ENCODE data around the gene CNBP.

Gene CNBP

GRCh38 chr3:129128357-129129155 is 55.1 kb downstream of the CNBP start:
- no peak overlapping the region for H3K4me3 ChIP-seq (ENCODE audit: control insufficient read depth, low read depth, low read length)
- DNase-seq (ENCODE audit: low read depth) = no peak
- no peak for TF ChIP-seq CTCF (conservative IDR thresholded peaks at IDR 0.05; ENCODE audit: control insufficient read depth, insufficient read depth, low read depth, low read length)

- no peak for TF ChIP-seq CTCF (conservative IDR thresholded peaks at IDR 0.05; ENCODE audit: control insufficient read depth, insufficient read depth, low read depth, low read length)
- H3K4me3 ChIP-seq (ENCODE audit: control insufficient read depth, low read depth, low read length) = no peak overlapping the region
- no peak for DNase-seq (ENCODE audit: low read depth)
Observed at GRCh38 chr3:129126726-129127280, 56.9 kb downstream of the CNBP start.

DNA sequence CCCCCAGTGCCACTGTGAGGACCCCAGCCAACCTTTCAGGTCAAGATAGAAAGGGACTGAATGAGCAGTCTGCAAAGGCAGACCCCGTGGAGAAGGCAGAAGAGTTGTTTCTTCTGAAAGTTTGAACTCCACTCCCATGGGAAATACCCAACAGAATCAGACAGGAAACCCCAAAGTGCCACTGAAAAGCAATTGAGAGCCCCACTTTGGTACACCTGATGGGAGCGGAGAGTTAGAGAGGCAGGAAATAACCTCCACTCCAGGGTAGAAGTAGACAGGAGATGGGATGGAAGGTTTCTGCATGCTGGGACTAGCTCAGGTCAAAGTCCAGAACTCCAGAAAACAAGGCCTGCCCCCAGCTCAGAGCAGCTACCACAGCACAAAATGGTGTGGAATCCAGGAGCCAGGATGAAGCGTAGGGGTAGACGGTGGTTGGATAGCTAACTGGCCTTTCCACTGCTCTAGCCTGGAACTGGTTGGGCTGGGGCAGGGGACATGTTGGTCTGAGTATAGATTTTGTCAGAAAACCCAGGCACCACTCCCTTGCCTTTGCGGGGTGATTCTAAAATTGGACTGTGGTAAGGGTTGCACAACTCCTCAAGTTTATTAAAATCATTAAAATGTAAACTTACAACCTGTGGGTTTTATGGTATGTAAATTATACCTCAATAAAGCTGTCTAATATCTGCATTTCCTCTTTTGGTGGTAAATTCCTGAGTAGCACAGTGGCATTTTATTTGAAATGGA is 60.2 kb downstream of the CNBP start:
- no peak for TF ChIP-seq CTCF (conservative IDR thresholded peaks at IDR 0.05; ENCODE audit: control insufficient read depth, insufficient read depth, low read depth, low read length)
- peak; percentile 21 for DNase-seq (ENCODE audit: low read depth)
- H3K4me3 ChIP-seq (ENCODE audit: control insufficient read depth, low read depth, low read length) = no peak overlapping the region

- no peak overlapping the region for H3K4me3 ChIP-seq (ENCODE audit: control insufficient read depth, low read depth, low read length)
- no peak for DNase-seq (ENCODE audit: low read depth)
- no peak for TF ChIP-seq CTCF (conservative IDR thresholded peaks at IDR 0.05; ENCODE audit: control insufficient read depth, insufficient read depth, low read depth, low read length)
Observed at GRCh38 chr3:129122412-129123011, 61.2 kb downstream of the CNBP start.

DNA sequence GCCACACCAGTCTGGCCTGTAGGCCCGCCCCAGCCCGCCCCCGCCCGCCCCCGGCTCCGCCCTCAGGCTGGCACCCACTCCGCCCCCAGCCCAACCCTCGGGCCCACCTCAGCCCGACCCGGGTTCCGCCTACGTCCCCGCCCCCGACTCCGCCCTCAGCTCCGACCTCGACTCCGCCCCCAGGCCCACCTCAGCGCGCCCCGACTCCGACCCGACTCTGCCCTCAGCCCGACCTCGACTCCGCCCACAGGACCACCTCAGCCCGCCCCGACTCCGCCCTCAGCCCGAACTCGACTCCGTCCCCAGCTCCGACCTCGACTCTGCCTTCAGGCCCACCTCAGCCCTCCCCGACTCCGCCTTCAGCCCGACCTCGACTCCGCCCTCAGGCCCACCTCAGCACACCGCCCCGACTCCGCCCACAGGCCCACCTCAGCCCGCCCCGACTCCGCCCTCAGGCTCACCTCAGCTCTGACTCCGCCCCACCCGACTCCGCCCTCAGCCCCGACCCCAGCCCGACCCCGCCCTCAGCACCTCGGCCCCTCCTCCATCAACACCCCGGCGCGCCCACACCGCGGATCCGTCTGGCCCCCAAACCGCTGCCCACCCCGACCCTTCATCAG is 61.8 kb downstream of the CNBP start, which contains the start of gene RAB43:
Gene RAB43 (minus strand): TSS at position 13 of the 620 bp plus-strand sequence. CDS start 315 bp downstream, outside the sequence.
- TF ChIP-seq CTCF (conservative IDR thresholded peaks at IDR 0.05; ENCODE audit: control insufficient read depth, insufficient read depth, low read depth, low read length) = no peak
- peak; percentile 68 for DNase-seq (ENCODE audit: low read depth)
- H3K4me3 ChIP-seq (ENCODE audit: control insufficient read depth, low read depth, low read length) = peak within 1 kb of the TSS; percentile 76
